GM13977 (cell line): ENCODE data around the gene WRAP73.
A peak's percentile ranks its signal among the peaks of the same experiment; 100 is the strongest.

Source experiments
- DNase-seq: peaks from one replicate; pipeline ENCODE4 v3.0.0; 2012; ENCODE audit warnings: low spot score
- CTCF ChIP-seq: IDR thresholded peaks from 2 replicates; pipeline ENCODE4 v1.5.1; 2012; ENCODE audit warnings: mild to moderate bottlenecking, control low read depth; ENCODE audit not compliant: insufficient read depth; ENCODE audit errors: extremely low read depth, missing control alignments
- in situ Hi-C: fragments of 300-500 bp; cut with MboI; formaldehyde crosslinking; loops from one replicate; pipeline ENCODE4 v1.12.0; 2022; ENCODE audit warnings: low sequenced_read_pairs, low pct_unique_long_range_greater_than_20kb, mixed read lengths, inconsistent platforms; ENCODE audit not compliant: unreplicated experiment

Gene WRAP73

GRCh38 chr1:3649342-3650247 lies at the start of gene WRAP73:
WRAP73 (minus strand) TSS chr1:3650103; CDS start chr1:3649999, 104 bp downstream.
- DNase-seq: peak; percentile 98
- peak; percentile 46 for TF ChIP-seq CTCF
- in situ Hi-C loops: no loop called here

GRCh38 chr1:3699596-3699995 lies 49.7 kb upstream of the WRAP73 start:
- no peak for DNase-seq
- in situ Hi-C loops: no loop called here
- TF ChIP-seq CTCF: no peak

GRCh38 chr1:3698660-3699408 lies 48.9 kb upstream of the WRAP73 start:
- DNase-seq: no peak
- in situ Hi-C loops: no loop called here
- TF ChIP-seq CTCF: no peak

GRCh38 chr1:3697810-3698209 lies 47.9 kb upstream of the WRAP73 start:
- in situ Hi-C loops: no loop called here

GRCh38 chr1:3697104-3697503 lies 47.2 kb upstream of the WRAP73 start:
- TF ChIP-seq CTCF: no peak
- in situ Hi-C loops: no loop called here
- no peak for DNase-seq

More at GRCh38 chr1:3697810-3698209, 47.9 kb upstream of the WRAP73 start:
- TF ChIP-seq CTCF: no peak
- no peak for DNase-seq

- in situ Hi-C loops: no loop called here
- no peak for TF ChIP-seq CTCF
Observed at GRCh38 chr1:3696689-3697088, 46.8 kb upstream of the WRAP73 start.

More at GRCh38 chr1:3696689-3697088, 46.8 kb upstream of the WRAP73 start:
- DNase-seq: no peak
